ENCODE measurements around the gene IFI27L1. TPM values are rescaled to one million over a fixed set of nuclear protein-coding genes. Genes with fewer than 3 reads are reported as not detected.

IFI27L1 gene
- total RNA-seq, 1 donor from 2014 or later = 18.9 TPM

DNA sequence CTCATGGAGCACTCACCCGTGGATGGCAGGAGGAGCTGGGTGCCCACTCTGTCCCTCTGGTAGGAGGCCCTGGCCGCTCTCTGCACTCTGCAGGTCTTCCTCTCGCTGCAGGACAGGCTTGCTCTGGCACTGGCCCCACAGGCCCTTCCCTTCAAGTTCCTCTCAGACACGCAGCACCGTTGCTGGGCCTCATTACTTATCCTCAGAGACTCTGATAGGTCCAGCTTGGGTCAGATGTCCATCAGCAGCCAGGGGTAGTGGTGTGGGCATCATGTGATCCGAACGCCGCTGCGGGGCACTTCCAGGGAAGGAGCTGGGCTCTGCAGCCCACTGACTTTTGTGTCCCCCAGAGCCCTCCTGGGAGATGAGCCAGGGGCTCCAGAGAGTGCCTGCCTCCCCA, 43.2 kb upstream of the IFI27L1 start:
- TF ChIP-seq, protein P1, sequence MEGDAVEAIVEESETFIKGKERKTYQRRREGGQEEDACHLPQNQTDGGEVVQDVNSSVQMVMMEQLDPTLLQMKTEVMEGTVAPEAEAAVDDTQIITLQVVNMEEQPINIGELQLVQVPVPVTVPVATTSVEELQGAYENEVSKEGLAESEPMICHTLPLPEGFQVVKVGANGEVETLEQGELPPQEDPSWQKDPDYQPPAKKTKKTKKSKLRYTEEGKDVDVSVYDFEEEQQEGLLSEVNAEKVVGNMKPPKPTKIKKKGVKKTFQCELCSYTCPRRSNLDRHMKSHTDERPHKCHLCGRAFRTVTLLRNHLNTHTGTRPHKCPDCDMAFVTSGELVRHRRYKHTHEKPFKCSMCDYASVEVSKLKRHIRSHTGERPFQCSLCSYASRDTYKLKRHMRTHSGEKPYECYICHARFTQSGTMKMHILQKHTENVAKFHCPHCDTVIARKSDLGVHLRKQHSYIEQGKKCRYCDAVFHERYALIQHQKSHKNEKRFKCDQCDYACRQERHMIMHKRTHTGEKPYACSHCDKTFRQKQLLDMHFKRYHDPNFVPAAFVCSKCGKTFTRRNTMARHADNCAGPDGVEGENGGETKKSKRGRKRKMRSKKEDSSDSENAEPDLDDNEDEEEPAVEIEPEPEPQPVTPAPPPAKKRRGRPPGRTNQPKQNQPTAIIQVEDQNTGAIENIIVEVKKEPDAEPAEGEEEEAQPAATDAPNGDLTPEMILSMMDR (IDR thresholded peaks at IDR 0.05) = no peak
- TF ChIP-seq POLR2AphosphoS5 (IDR thresholded peaks at IDR 0.05; ENCODE audit: insufficient read depth in 1 of 2, low read depth in 1 of 2) (no peak), POLR2A (IDR thresholded peaks at IDR 0.05) (no peak)
- no peak overlapping the region for H3K4me3 ChIP-seq
- no peaks in the 10 kb centered on the region for H3K27me3 ChIP-seq
- no peak overlapping the region for H3K27ac ChIP-seq
- H3K9me3 ChIP-seq = no peaks in the 10 kb centered on the region
- peaks cover 9% of the 10 kb centered on the region for H3K4me1 ChIP-seq
- DNase-seq (ENCODE audit: extremely low spot score in 2 of 2) = no peak
- H3K36me3 ChIP-seq = no peaks in the 10 kb centered on the region
- intact Hi-C loops (cut with DNase I) = no loop called here

DNA sequence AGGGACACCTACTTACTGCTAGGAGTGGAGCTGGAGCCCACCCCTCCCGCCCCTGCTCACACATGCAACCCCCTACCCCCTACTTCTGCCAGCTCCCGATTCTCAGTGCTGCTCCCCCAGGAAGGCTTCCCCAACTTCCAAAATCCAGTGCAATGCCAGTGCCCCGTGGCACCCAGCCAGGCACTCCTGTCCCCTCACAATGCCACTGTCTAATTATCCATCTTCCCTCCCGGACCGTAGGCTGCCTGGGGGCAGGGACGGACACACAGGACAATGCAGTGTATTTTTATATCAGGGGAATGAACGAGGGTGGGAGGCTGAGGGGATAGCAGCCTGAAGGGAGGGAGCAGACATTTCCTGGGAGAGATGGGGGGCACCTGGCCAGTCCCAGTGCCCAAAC, 42.6 kb upstream of the IFI27L1 start:
- TF ChIP-seq, protein P1 (IDR thresholded peaks at IDR 0.05) = no peak
- TF ChIP-seq POLR2AphosphoS5 (IDR thresholded peaks at IDR 0.05; ENCODE audit: insufficient read depth in 1 of 2, low read depth in 1 of 2) = no peak
- TF ChIP-seq POLR2A (IDR thresholded peaks at IDR 0.05) = no peak
- DNase-seq (ENCODE audit: extremely low spot score in 2 of 2) = no peak
- intact Hi-C loops (cut with DNase I) = no loop called here
- Histone ChIP-seq H3K9me3 (no peaks in the 10 kb centered on the region), H3K27ac (no peak overlapping the region), H3K4me1 (peaks cover 15% of the 10 kb centered on the region), H3K27me3 (no peaks in the 10 kb centered on the region), H3K4me3 (no peak overlapping the region), H3K36me3 (no peaks in the 10 kb centered on the region)

GRCh38 chr14:94038921-94039629, 42.0 kb upstream of the IFI27L1 start:
- no peaks in the 10 kb centered on the region for H3K27me3 ChIP-seq
- DNase-seq (ENCODE audit: extremely low spot score in 2 of 2) = no peak
- peaks cover 17% of the 10 kb centered on the region for H3K4me1 ChIP-seq
- TF ChIP-seq, protein P1 (IDR thresholded peaks at IDR 0.05) = no peak
- TF ChIP-seq POLR2A (IDR thresholded peaks at IDR 0.05) = no peak
- TF ChIP-seq POLR2AphosphoS5 (IDR thresholded peaks at IDR 0.05; ENCODE audit: insufficient read depth in 1 of 2, low read depth in 1 of 2) = no peak
- no peak overlapping the region for H3K4me3 ChIP-seq
- no peaks in the 10 kb centered on the region for H3K9me3 ChIP-seq
- H3K36me3 ChIP-seq = no peaks in the 10 kb centered on the region
- H3K27ac ChIP-seq = no peak overlapping the region
- intact Hi-C loops (cut with DNase I) = no loop called here

DNA sequence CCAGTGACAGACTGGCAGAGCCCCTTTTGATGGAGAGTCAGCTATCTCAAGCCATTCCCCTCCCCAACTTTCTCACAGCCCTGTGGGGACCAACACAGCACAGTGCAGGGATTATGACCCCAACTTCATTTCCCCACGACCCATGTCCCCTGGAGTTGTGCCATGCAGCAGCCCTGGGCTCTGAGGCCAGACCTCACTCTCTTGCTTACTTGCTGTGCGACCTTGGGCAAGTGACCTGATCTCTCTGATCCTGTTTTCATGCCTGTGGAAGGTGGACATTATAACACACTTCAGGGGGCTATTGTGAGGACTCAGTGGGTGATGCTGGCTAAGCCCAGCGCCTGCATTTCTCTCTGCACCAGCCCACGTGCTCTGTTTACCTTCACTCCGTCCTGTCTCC, 40.9 kb upstream of the IFI27L1 start:
- intact Hi-C loops (cut with DNase I) = no loop called here

DNA sequence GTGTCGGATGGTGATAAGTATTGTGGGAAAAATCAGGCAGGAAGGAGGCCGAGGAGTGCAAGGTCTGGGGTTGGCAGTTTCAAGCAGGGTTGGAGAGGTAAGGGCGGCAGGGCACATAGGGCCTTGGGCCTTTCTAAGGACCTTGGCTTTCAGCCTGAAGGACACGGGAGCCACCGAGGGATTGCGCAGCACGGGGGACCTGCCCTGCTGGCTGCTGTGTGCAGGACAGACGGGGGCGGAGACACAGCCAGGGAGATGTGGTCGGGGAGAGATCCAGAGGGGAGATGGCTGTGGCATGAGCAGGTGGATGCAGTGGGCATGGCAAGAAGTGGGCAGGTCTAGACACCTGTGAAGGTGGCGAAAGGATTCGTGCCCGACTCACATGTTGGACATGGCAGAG, 40.3 kb upstream of the IFI27L1 start:
- Histone ChIP-seq H3K27ac (no peak overlapping the region), H3K27me3 (no peaks in the 10 kb centered on the region), H3K4me1 (peaks cover 17% of the 10 kb centered on the region), H3K36me3 (no peaks in the 10 kb centered on the region), H3K4me3 (no peak overlapping the region), H3K9me3 (no peaks in the 10 kb centered on the region)
- intact Hi-C loops (cut with DNase I) = no loop called here
- no peak for DNase-seq (ENCODE audit: extremely low spot score in 2 of 2)
- TF ChIP-seq POLR2AphosphoS5 (IDR thresholded peaks at IDR 0.05; ENCODE audit: insufficient read depth in 1 of 2, low read depth in 1 of 2) (no peak), POLR2A (IDR thresholded peaks at IDR 0.05) (no peak)

More for the DNA sequence above, 40.9 kb upstream of the IFI27L1 start:
- Histone ChIP-seq H3K4me1 (peaks cover 17% of the 10 kb centered on the region), H3K9me3 (no peaks in the 10 kb centered on the region), H3K36me3 (no peaks in the 10 kb centered on the region), H3K27ac (no peak overlapping the region), H3K4me3 (no peak overlapping the region), H3K27me3 (no peaks in the 10 kb centered on the region)
- no peak for DNase-seq (ENCODE audit: extremely low spot score in 2 of 2)
- no peak for TF ChIP-seq POLR2A (IDR thresholded peaks at IDR 0.05)
- no peak for TF ChIP-seq POLR2AphosphoS5 (IDR thresholded peaks at IDR 0.05; ENCODE audit: insufficient read depth in 1 of 2, low read depth in 1 of 2)
- TF ChIP-seq, protein P1 (IDR thresholded peaks at IDR 0.05) = no peak

Measured in vagina (tissue), 2 donors.